Keratinocyte (primary cell): Measurements from ENCODE around the gene SDR39U1.
"Not testable (repeated sequence)": the region's sequence is repeated elsewhere in the genome, so short reads cannot be mapped to it uniquely, and the experiment has no call there.

Experiments
- EZH2 ChIP-seq: IDR thresholded peaks from one replicate; pipeline ENCODE4 v1.6.1; 2012; ENCODE audit warnings: inconsistent platforms, mild to moderate bottlenecking, low read length, moderate library complexity
- TF ChIP-seq, protein P1 (sequence below), 3 experiments: IDR thresholded peaks in 1 of 3; conservative IDR thresholded peaks in 1 of 3; optimal IDR thresholded peaks in 1 of 3; 2 replicates in 2 of 3; 3 replicates in 1 of 3; pipeline versions ENCODE3 to v1.5.1; 2011; ENCODE audit warnings: low read length in 3 of 3, mild to moderate bottlenecking in 3 of 3, moderate library complexity in 2 of 3, control low read depth in 1 of 3, inconsistent platforms in 1 of 3; ENCODE audit not compliant: insufficient read depth in 2 of 3; ENCODE audit errors: extremely low read depth in 1 of 3

DNA sequence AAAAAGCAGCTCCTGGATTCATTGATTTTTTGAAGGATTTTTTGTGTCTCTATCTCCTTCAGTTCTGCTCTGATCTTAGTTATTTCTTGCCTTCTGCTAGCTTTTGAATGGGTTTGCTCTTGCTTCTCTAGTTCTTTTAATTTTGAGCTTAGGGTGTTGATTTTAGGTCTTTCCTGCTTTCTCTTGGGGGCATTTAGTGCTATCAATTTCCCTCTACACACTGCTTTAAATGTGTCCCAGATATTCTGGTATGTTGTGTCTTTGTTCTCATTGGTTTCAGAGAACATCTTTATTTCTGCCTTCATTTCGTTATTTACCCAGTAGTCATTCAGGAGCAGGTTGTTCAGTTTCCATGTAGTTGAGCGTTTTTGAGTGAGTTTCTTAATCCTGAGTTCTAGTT, 8.3 kb upstream of the SDR39U1 start:
- TF ChIP-seq, protein P1, sequence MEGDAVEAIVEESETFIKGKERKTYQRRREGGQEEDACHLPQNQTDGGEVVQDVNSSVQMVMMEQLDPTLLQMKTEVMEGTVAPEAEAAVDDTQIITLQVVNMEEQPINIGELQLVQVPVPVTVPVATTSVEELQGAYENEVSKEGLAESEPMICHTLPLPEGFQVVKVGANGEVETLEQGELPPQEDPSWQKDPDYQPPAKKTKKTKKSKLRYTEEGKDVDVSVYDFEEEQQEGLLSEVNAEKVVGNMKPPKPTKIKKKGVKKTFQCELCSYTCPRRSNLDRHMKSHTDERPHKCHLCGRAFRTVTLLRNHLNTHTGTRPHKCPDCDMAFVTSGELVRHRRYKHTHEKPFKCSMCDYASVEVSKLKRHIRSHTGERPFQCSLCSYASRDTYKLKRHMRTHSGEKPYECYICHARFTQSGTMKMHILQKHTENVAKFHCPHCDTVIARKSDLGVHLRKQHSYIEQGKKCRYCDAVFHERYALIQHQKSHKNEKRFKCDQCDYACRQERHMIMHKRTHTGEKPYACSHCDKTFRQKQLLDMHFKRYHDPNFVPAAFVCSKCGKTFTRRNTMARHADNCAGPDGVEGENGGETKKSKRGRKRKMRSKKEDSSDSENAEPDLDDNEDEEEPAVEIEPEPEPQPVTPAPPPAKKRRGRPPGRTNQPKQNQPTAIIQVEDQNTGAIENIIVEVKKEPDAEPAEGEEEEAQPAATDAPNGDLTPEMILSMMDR (optimal IDR thresholded peaks at IDR 0.05 in 1 of 3, IDR thresholded peaks at IDR 0.05 in 1 of 3, conservative IDR thresholded peaks at IDR 0.05 in 1 of 3; ENCODE audit: extremely low read depth in 1 of 3, insufficient read depth in 2 of 3, low read length in 3 of 3): not testable (repeated sequence)
- TF ChIP-seq EZH2: not testable (repeated sequence)
